Glutamatergic neuron (in vitro differentiated cells): Measurements from ENCODE around the gene PRPF40A. TPM values are rescaled to one million over a fixed set of nuclear protein-coding genes. Genes with fewer than 3 reads are reported as not detected.

Experiments used
- DNase-seq: peaks from one replicate; pipeline ENCODE4 v3.0.0; 2022
- H3K27ac Mint-ChIP-seq: one replicate; pipeline ENCODE4 v1.8.0; 2020; ENCODE audit warnings: mild to moderate bottlenecking, mixed read lengths, inconsistent platforms; ENCODE audit not compliant: unreplicated experiment
- H3K27me3 Mint-ChIP-seq: one replicate; pipeline ENCODE4 v1.8.0; 2020; ENCODE audit warnings: mild to moderate bottlenecking, moderate library complexity, mixed read lengths, inconsistent platforms; ENCODE audit not compliant: unreplicated experiment
- H3K36me3 Mint-ChIP-seq: one replicate; pipeline ENCODE4 v1.8.0; 2020; ENCODE audit warnings: mild to moderate bottlenecking, mixed read lengths, inconsistent platforms; ENCODE audit not compliant: unreplicated experiment
- H3K4me1 Mint-ChIP-seq: one replicate; pipeline ENCODE4 v1.8.0; 2020; ENCODE audit warnings: mild to moderate bottlenecking, low read depth, mixed read lengths, inconsistent platforms; ENCODE audit not compliant: unreplicated experiment
- H3K4me3 Mint-ChIP-seq: one replicate; pipeline ENCODE4 v1.8.0; 2020; ENCODE audit warnings: mild to moderate bottlenecking, mixed read lengths, inconsistent platforms; ENCODE audit not compliant: unreplicated experiment
- H3K9me3 Mint-ChIP-seq: one replicate; pipeline ENCODE4 v1.8.0; 2020; ENCODE audit warnings: mild to moderate bottlenecking, moderate library complexity, mixed read lengths, inconsistent platforms; ENCODE audit not compliant: unreplicated experiment
- CTCF ChIP-seq: fragments of 200-600 bp; sonication (generic); IDR thresholded peaks from one replicate; pipeline ENCODE4 v1.5.0; 2021; ENCODE audit not compliant: partially characterized antibody, unreplicated experiment
- total RNA-seq: library from RNA; stranded (reverse); fragmentation: NEBNext Ultra II Directional; extraction: Animal tissue kit (Norgen Biotek cat#: 25700); gene quantifications from one replicate; pipeline ENCODE4 v1.2.1, GENCODE V29; 2021; ENCODE audit not compliant: unreplicated experiment

The PRPF40A gene
- total RNA-seq, 1 donor from 2014 or later, result 144 TPM

- no peak for DNase-seq
- peaks cover 4% of the 10 kb centered on the region for H3K9me3 Mint-ChIP-seq
- TF ChIP-seq CTCF, result no peak
- H3K27me3 Mint-ChIP-seq, result peaks cover 9% of the 10 kb centered on the region
- H3K36me3 Mint-ChIP-seq, result no peaks in the 10 kb centered on the region
- H3K27ac Mint-ChIP-seq, result no peak overlapping the region
- H3K4me1 Mint-ChIP-seq, result peaks cover 4% of the 10 kb centered on the region
- no peak overlapping the region for H3K4me3 Mint-ChIP-seq
Observed at GRCh38 chr2:152603166-152603565, 114.1 kb downstream of the PRPF40A start.

- Mint-ChIP-seq H3K4me3 (no peak overlapping the region), H3K9me3 (peaks cover 7% of the 10 kb centered on the region), H3K4me1 (peaks cover 7% of the 10 kb centered on the region), H3K27me3 (peaks cover 10% of the 10 kb centered on the region), H3K36me3 (no peaks in the 10 kb centered on the region), H3K27ac (no peak overlapping the region)
- no peak for TF ChIP-seq CTCF
- DNase-seq, result no peak
Observed at GRCh38 chr2:152602750-152603149, 114.5 kb downstream of the PRPF40A start.

Other genes with a start within 250 kb of the PRPF40A start
- 26.4 TPM for gene ARL6IP6, start 1.2 kb upstream of the PRPF40A start, total RNA-seq